Endodermal cell (in vitro differentiated cells): Measurements from ENCODE around the gene RBMXL3. TPM values are rescaled to one million over a fixed set of nuclear protein-coding genes. Genes with fewer than 3 reads are reported as not detected.

Experiments used
- DNase-seq: peaks from one replicate; pipeline ENCODE4 v3.0.0-alpha.2; 2017
- H3K27ac ChIP-seq: 2 replicates; pipeline ENCODE4 v1.5.1; 2013; ENCODE audit warnings: mild to moderate bottlenecking, low read depth, low read length, moderate library complexity
- H3K27me3 ChIP-seq: 2 replicates; pipeline ENCODE4 v1.6.1; 2013; ENCODE audit warnings: mild to moderate bottlenecking, low read length, moderate library complexity; ENCODE audit not compliant: insufficient read depth, control insufficient read depth, poor library complexity, severe bottlenecking
- H3K36me3 ChIP-seq: 2 replicates; pipeline ENCODE4 v1.7.0; 2013; ENCODE audit warnings: mild to moderate bottlenecking, low read length, moderate library complexity; ENCODE audit not compliant: control insufficient read depth, insufficient read depth
- H3K4me1 ChIP-seq: one replicate; pipeline ENCODE4 v1.7.0; 2013; ENCODE audit warnings: low read length; ENCODE audit not compliant: control insufficient read depth, insufficient read depth
- H3K4me3 ChIP-seq: 2 replicates; pipeline ENCODE4 v1.5.1; 2013; ENCODE audit warnings: mild to moderate bottlenecking, low read length, moderate library complexity
- H3K9ac ChIP-seq: 2 replicates; pipeline ENCODE4 v1.6.1; 2013; ENCODE audit warnings: mild to moderate bottlenecking, low read length, moderate library complexity; ENCODE audit not compliant: poor library complexity, severe bottlenecking; ENCODE audit errors: extremely low read depth
- H3K9me3 ChIP-seq: 2 replicates; pipeline ENCODE4 v1.6.1; 2013; ENCODE audit warnings: mild to moderate bottlenecking, low read length, moderate library complexity; ENCODE audit not compliant: control insufficient read depth
- H3K27ac Mint-ChIP-seq: 2 replicates; pipeline ENCODE4 v1.8.0; 2020; ENCODE audit warnings: mixed read lengths
- H3K27me3 Mint-ChIP-seq: 2 replicates; pipeline ENCODE4 v1.8.0; 2021; ENCODE audit warnings: mild to moderate bottlenecking, mixed read lengths; ENCODE audit not compliant: insufficient read depth
- H3K36me3 Mint-ChIP-seq: 2 replicates; pipeline ENCODE4 v1.8.0; 2020; ENCODE audit warnings: low read depth, mixed read lengths
- H3K4me1 Mint-ChIP-seq: 2 replicates; pipeline ENCODE4 v1.8.0; 2020; ENCODE audit warnings: mixed read lengths
- H3K4me3 Mint-ChIP-seq: 2 replicates; pipeline ENCODE4 v1.8.0; 2020; ENCODE audit warnings: mild to moderate bottlenecking, moderate library complexity, mixed read lengths
- H3K9me3 Mint-ChIP-seq: 2 replicates; pipeline ENCODE4 v1.8.0; 2020; ENCODE audit warnings: mild to moderate bottlenecking, mixed read lengths
- CTCF ChIP-seq: fragments of 200-600 bp; sonication (generic); conservative IDR thresholded peaks from 2 replicates; pipeline ENCODE4 v1.5.0; 2021; ENCODE audit warnings: antibody characterized with exemption, mild to moderate bottlenecking
- WGBS, 2 experiments: methylation state at CpG; one replicate each; pipeline versions ENCODE4 v1.1.5 to v1.1.7; 2013; ENCODE audit warnings: missing lambda C conversion rate in 2 of 2, mixed read lengths in 1 of 2; ENCODE audit not compliant: insufficient coverage in 1 of 2, insufficient read length in 1 of 2; 5-methylcytosine and 5-hydroxymethylcytosine counted together
- long read RNA-seq, 4 experiments: library from polyadenylated mRNA in 2 of 4; library from RNA in 1 of 4; library from capped mRNA in 1 of 4; stranded (forward) in 3 of 4; unstranded in 1 of 4; transcript quantifications; one replicate each; pipeline ENCODE4 v2.0.0, GENCODE V29; 2020 to 2021; ENCODE audit warnings: inconsistent platforms in 1 of 4
- polyA plus RNA-seq, 2 experiments: library from polyadenylated mRNA; stranded (reverse); fragments of 50-300 nt; gene quantifications; one replicate each; pipeline ENCODE4 v1.2.3, GENCODE V29; 2013
- total RNA-seq, 2 donors: library from RNA; stranded (reverse); fragmentation: NEBNext Ultra II Directional in 1 of 2; extraction: Animal tissue kit (Norgen Biotek cat#: 25700) in 1 of 2; gene quantifications; 2 replicates in 1 of 2; 3 replicates in 1 of 2; pipeline ENCODE4 v1.2.1, GENCODE V29; 2021

Gene RBMXL3
- not detected for total RNA-seq
- polyA plus RNA-seq (2013, experiment 1 of 2), result not detected
- polyA plus RNA-seq (2013, experiment 2 of 2), result not detected
- long read RNA-seq, experiment 1, result 0 reads
- long read RNA-seq, experiment 2, result 0 reads
- long read RNA-seq, experiment 3, result 0 reads
- long read RNA-seq, experiment 4, result 0 reads

DNA sequence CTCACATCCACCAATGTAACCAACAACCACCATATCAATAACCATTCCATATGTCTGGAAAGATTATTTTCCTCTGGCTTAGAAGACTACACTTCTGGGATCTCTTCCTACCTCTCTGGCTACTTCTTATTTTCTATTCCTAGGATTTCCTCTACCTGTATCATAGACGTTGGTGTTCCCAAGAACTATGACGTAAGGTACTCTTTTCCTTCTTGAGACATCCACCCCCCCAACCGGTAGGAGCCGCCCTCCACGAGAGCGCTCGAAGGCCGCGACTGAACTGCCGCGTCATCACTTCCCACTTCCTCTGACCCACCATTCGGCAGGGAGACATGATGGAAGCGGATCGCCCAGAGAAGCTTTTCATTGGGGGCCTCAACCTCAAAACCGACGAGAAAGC, at the start of gene RBMXL3:
Gene RBMXL3, plus strand, starts transcription at position 301 of the 400 bp plus-strand sequence. Its CDS starts 32 bp downstream, at position 333.
- H3K9me3 ChIP-seq, result no peaks in the 10 kb centered on the region
- DNase-seq, result no peak
- Mint-ChIP-seq H3K27me3 (no peaks in the 10 kb centered on the region), H3K9me3 (peaks cover 35% of the 10 kb centered on the region), H3K36me3 (peaks cover 5% of the 10 kb centered on the region), H3K4me1 (peaks cover 9% of the 10 kb centered on the region), H3K4me3 (no peak within 1 kb of the TSS), H3K27ac (no peak within 1 kb of the TSS)
- H3K27ac ChIP-seq, result no peak within 1 kb of the TSS
- no peak within 1 kb of the TSS for H3K9ac ChIP-seq
- H3K4me3 ChIP-seq, result no peak within 1 kb of the TSS
- no peak for TF ChIP-seq CTCF
- 92 to 95% methylated on average over 3 to 16 of the region's 16 CpGs for WGBS, 2 experiments
- H3K4me1 ChIP-seq, result no peaks in the 10 kb centered on the region
- no peaks in the 10 kb centered on the region for H3K27me3 ChIP-seq
- no peaks in the 10 kb centered on the region for H3K36me3 ChIP-seq

DNA sequence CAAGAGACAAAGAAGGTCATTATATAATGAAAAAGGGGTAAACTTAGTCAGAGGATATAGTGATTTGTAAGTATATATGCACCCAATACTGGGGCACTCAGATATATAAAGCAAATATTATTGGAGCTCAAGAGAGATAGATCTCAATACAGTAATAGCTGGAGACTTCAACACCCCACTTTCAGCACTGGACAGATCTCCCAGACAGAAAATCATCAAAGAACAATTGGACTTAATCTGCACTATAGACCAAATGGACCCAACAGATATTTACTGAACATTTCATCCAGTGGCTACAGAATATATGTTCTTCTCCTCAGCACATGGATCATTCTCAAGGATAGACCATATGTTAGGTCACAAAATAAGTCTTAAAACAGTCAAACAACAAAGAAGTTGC, 47.2 kb upstream of the RBMXL3 start:
- Mint-ChIP-seq H3K36me3 (peaks cover 16% of the 10 kb centered on the region), H3K4me1 (no peaks in the 10 kb centered on the region), H3K27me3 (no peaks in the 10 kb centered on the region), H3K27ac (no peak overlapping the region), H3K4me3 (no peak overlapping the region), H3K9me3 (peaks cover 34% of the 10 kb centered on the region)
- no peaks in the 10 kb centered on the region for H3K9me3 ChIP-seq
- H3K9ac ChIP-seq, result no peak overlapping the region
- H3K27me3 ChIP-seq, result no peaks in the 10 kb centered on the region
- no peaks in the 10 kb centered on the region for H3K36me3 ChIP-seq
- DNase-seq, result no peak
- H3K4me1 ChIP-seq, result no peaks in the 10 kb centered on the region
- TF ChIP-seq CTCF, result no peak
- H3K4me3 ChIP-seq, result no peak overlapping the region
- H3K27ac ChIP-seq, result no peak overlapping the region

- no peak overlapping the region for H3K27ac Mint-ChIP-seq
- H3K4me3 ChIP-seq, result no peak overlapping the region
- peaks cover 7% of the 10 kb centered on the region for H3K36me3 Mint-ChIP-seq
- no peaks in the 10 kb centered on the region for H3K27me3 Mint-ChIP-seq
- no peaks in the 10 kb centered on the region for H3K27me3 ChIP-seq
- H3K27ac ChIP-seq, result no peak overlapping the region
- no peaks in the 10 kb centered on the region for H3K4me1 Mint-ChIP-seq
- H3K9ac ChIP-seq, result no peak overlapping the region
- no peaks in the 10 kb centered on the region for H3K4me1 ChIP-seq
- TF ChIP-seq CTCF, result peak; percentile 82
- no CpG with 5 or more reads among the region's 1 CpG for WGBS, 2 experiments
- H3K4me3 Mint-ChIP-seq, result no peak overlapping the region
- no peak for DNase-seq
- H3K9me3 Mint-ChIP-seq, result peaks cover 22% of the 10 kb centered on the region
- no peaks in the 10 kb centered on the region for H3K9me3 ChIP-seq
- H3K36me3 ChIP-seq, result no peaks in the 10 kb centered on the region
Observed at GRCh38 chrX:115147220-115147619, 42.0 kb upstream of the RBMXL3 start.
